Neural crest cell (in vitro differentiated cells): ENCODE results near the gene TBC1D14. TPM values are rescaled to one million over a fixed set of nuclear protein-coding genes. Genes with fewer than 3 reads are reported as not detected.

ENCODE experiments used
- DNase-seq: peaks from one replicate; pipeline ENCODE4 v3.0.0; 2021; ENCODE audit warnings: low read depth, mixed read lengths, low spot score
- H3K27ac Mint-ChIP-seq: one replicate; pipeline ENCODE4 v1.8.0; 2021; ENCODE audit warnings: mild to moderate bottlenecking, mixed read lengths; ENCODE audit not compliant: unreplicated experiment
- H3K27me3 Mint-ChIP-seq: 2 replicates; pipeline ENCODE4 v1.8.0; 2021; ENCODE audit warnings: low read depth, mild to moderate bottlenecking, mixed read lengths
- H3K36me3 Mint-ChIP-seq: 2 replicates; pipeline ENCODE4 v1.8.0; 2021; ENCODE audit warnings: low read depth, mild to moderate bottlenecking, mixed read lengths
- H3K4me1 Mint-ChIP-seq: 2 replicates; pipeline ENCODE4 v1.8.0; 2021; ENCODE audit warnings: mixed read lengths
- H3K4me3 Mint-ChIP-seq: one replicate; pipeline ENCODE4 v1.8.0; 2021; ENCODE audit warnings: mild to moderate bottlenecking, mixed read lengths
- H3K9me3 Mint-ChIP-seq: 2 replicates; pipeline ENCODE4 v1.8.0; 2021; ENCODE audit warnings: mixed read lengths
- CTCF ChIP-seq: fragments of 200-600 bp; sonication (generic); conservative IDR thresholded peaks from 2 replicates; pipeline ENCODE4 v1.5.0; 2021; ENCODE audit warnings: antibody characterized with exemption, mild to moderate bottlenecking
- total RNA-seq: library from RNA; stranded (reverse); gene quantifications from 2 replicates; pipeline ENCODE4 v1.2.1, GENCODE V29; 2021

The TBC1D14 gene
- total RNA-seq, 1 donor from 2014 or later: 56.3 TPM

- H3K27ac Mint-ChIP-seq: no peak overlapping the region
- peaks cover 29% of the 10 kb centered on the region for H3K4me1 Mint-ChIP-seq
- peaks cover 5% of the 10 kb centered on the region for H3K36me3 Mint-ChIP-seq
Measured at GRCh38 chr4:7020290-7020689, 110.7 kb downstream of the TBC1D14 start.

GRCh38 chr4:7020856-7021255, 111.2 kb downstream of the TBC1D14 start:
- peak overlapping the region; percentile 78 for H3K27ac Mint-ChIP-seq

More at GRCh38 chr4:7020290-7020689, 110.7 kb downstream of the TBC1D14 start:
- no peak for TF ChIP-seq CTCF
- H3K9me3 Mint-ChIP-seq: no peaks in the 10 kb centered on the region
- no peaks in the 10 kb centered on the region for H3K27me3 Mint-ChIP-seq
- H3K4me3 Mint-ChIP-seq: no peak overlapping the region
- no peak for DNase-seq

GRCh38 chr4:7021355-7021754, 111.7 kb downstream of the TBC1D14 start:
- no peak for DNase-seq
- peaks cover 4% of the 10 kb centered on the region for H3K36me3 Mint-ChIP-seq
- peaks cover 29% of the 10 kb centered on the region for H3K4me1 Mint-ChIP-seq
- peak overlapping the region; percentile 75 for H3K27ac Mint-ChIP-seq
- no peak for TF ChIP-seq CTCF
- no peaks in the 10 kb centered on the region for H3K27me3 Mint-ChIP-seq
- H3K9me3 Mint-ChIP-seq: no peaks in the 10 kb centered on the region
- no peak overlapping the region for H3K4me3 Mint-ChIP-seq

More at GRCh38 chr4:7020856-7021255, 111.2 kb downstream of the TBC1D14 start:
- no peak for TF ChIP-seq CTCF
- Mint-ChIP-seq H3K27me3 (no peaks in the 10 kb centered on the region), H3K4me1 (peaks cover 29% of the 10 kb centered on the region), H3K9me3 (no peaks in the 10 kb centered on the region), H3K36me3 (peaks cover 4% of the 10 kb centered on the region), H3K4me3 (no peak overlapping the region)
- DNase-seq: no peak

- TF ChIP-seq CTCF: no peak
- Mint-ChIP-seq H3K4me1 (peaks cover 29% of the 10 kb centered on the region), H3K27me3 (no peaks in the 10 kb centered on the region), H3K9me3 (no peaks in the 10 kb centered on the region), H3K4me3 (no peak overlapping the region), H3K27ac (peak overlapping the region; percentile 93), H3K36me3 (peaks cover 4% of the 10 kb centered on the region)
- DNase-seq: no peak
Measured at GRCh38 chr4:7021930-7022664, 112.5 kb downstream of the TBC1D14 start.

- Mint-ChIP-seq H3K4me3 (no peak overlapping the region), H3K36me3 (peaks cover 7% of the 10 kb centered on the region), H3K27ac (no peak overlapping the region), H3K27me3 (no peaks in the 10 kb centered on the region), H3K9me3 (no peaks in the 10 kb centered on the region), H3K4me1 (peaks cover 29% of the 10 kb centered on the region)
- TF ChIP-seq CTCF: no peak
- no peak for DNase-seq
Measured at GRCh38 chr4:7023486-7023885, 113.9 kb downstream of the TBC1D14 start.
